SKM-1 treated with dmso at 0.1 percent for 144 hours (cell line): Measurements from ENCODE around the gene NKAPL.

ENCODE experiments used
- DNase-seq: peaks from one replicate; lab custom pipeline; 2025; ENCODE audit not compliant: unreplicated experiment; lab: John Stamatoyannopoulos, UW

Gene NKAPL

DNA sequence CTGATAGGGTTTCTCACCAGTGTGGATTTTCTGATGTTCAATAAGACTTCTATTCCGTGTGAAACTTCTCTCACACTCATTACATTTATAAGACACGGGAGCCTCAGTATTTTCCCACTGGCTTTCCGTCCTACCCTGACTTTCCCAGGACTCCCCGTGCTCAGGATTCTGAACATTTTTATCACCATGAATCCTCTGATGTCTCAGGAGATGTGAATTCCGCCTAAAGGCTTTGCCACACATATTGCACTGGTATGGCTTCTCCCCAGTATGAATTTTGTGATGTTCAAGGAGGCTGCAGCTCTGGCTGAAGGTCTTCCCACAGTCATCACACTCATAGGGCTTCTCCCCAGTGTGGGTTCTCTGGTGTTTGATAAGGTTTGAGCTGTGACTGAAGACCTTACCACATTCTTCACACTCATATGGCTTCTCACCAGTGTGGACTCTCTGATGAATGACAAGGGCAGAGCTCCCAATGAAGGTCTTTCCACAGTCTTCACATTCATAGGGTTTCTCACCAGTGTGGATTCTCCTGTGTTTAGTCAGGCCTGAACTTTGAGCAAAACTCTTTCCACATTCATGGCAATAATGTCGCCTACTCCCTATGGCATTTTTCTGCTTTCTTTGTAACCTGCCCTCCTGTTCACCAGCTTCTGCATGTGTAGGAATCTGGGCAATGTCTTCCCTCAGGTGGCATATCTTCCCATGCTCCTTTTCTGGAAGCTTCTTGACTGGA, 13.7 kb upstream of the NKAPL start:
- DNase-seq = no peak

DNA sequence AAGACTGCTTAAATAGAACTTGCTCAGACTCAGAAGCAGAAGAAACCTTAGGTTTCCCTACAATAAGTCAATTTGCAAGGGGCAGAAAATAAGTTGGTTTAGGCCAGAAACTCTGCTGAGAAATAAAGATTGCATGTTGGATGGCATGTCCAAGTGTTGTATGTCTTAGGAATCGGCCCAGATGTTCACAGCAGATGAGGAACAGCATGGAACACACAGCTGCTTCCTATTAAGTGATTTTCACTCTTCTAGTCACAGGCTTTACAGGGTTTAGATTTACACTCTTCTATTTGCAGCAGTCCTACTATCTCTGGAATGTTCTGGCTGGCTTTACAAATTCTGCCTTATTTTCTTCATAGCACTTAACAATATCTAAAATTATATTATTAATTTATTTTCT, 10.2 kb upstream of the NKAPL start:
- no peak for DNase-seq

DNA sequence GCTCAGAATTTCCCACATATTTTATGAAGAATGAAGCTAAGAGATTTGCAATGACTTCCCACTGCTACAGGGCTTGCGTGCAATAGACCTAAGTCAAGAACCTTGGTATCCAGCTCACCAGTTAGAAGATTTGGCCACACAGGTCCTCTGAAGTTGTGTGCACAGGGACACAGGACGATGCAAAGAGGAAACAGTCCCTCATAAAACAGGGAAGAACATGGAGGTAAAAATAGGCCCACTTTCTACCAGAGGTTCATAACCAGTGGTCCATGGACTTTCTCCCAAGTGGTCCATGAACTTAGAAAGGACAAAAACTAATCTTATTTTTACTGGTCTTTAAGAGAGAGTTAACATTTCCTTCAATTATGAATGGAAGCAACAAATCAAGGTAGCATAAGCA, 8.3 kb upstream of the NKAPL start:
- DNase-seq = no peak

DNA sequence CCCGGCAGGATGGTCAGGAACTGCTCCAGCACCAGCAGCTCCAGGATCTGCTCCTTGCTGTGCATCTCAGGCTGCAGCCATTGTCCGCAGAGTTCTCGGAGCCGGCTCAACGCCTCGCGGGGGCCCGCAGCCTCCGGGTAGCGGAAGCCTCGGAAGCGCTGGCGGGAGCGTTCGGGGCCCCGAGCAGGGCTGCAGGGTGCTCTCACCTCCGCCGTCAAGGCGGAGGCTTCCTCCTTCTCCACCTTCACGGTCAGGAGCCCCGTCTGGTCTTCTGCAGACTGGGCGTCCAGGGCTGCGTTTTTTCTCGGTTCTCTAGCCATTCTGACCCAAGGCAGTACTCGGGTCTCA, 7.5 kb upstream of the NKAPL start:
- no peak for DNase-seq

DNA sequence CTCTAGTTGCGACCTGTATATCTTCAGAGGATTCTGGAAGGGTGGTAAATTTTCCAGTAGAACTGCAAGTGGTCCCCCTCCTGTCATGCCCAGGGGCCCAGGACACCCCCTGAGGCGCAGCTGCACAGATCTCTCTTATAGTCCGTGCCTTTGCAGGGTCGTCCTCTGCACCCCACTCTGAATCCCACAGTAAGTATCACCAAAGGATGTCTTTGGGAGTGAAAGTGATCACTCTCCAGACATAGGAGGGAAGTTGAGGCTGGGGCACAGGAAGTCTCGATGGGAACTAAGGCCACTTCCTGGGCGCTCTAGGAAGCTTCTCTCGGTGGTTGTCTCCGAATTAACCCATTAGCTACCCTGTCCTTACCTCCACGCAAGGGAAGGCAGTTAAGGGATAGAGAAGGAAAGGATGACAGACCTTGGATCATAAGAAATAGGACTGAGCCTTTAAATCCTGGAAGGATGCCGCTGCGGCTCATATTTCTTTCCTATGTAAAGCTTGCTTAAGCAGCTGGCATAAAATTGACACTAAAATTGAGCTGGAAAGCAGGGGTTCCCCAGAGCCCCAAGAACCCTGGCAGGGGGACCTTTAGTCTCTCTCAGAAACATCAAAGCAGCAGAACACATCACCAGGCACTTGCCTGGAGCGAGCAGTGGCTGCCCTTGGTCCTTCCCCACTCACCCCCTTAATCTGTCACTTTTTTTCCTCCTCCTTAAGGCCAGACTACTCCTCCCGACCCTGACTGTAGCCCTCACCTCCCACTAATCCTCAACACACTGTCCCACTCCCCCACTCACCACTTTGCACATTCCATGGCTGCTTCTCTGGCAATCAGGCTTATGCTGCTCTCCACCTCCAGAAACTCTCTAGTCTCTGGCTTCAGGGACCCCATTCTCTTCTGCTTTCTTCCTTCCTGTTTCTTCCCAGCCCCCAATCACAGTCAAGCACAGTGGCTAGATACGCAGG, 6.8 kb upstream of the NKAPL start, which contains the start of gene ZKSCAN4:
Gene ZKSCAN4 (minus strand): TSS at position 261 of the 967 bp plus-strand sequence. CDS start 289 bp downstream, outside the sequence.
- peak; percentile 82 for DNase-seq

DNA sequence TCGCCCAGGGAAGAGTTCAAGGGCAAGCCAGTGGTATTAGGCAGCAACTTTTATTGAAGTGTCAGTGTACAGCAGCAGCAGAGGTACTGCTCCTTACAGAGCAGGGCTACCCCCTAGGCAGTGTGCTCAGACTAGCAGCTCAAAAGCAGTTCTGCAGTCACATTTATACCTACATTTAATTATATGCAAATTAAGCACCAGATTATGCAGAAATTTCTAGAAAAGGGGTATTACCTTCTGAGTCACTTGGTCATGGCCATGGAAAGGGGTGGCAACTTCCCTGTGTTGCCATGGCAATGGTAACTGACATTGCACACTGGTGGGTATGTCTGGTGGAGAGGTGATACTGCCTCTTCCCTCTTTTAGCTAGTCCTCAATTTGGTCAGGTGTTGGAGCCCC, 5.0 kb upstream of the NKAPL start:
- no peak for DNase-seq

DNA sequence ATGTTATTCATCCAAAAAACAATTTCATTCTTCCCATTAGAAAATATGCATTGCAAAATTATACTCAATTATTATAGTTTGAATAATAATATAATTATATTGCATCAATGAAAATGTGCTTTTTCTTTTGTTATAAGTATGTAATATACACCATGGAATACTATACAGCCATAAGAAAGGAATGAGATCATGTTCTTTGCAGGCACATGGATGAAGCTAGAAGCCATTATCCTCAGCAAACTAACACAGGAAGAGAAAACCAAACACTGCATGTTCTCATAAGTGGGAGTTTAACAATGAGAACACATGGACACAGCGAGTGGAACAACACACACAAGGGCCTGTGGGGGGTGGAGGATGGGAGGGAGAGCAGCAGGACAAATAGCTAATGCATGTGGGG, 2.1 kb upstream of the NKAPL start:
- DNase-seq = no peak

DNA sequence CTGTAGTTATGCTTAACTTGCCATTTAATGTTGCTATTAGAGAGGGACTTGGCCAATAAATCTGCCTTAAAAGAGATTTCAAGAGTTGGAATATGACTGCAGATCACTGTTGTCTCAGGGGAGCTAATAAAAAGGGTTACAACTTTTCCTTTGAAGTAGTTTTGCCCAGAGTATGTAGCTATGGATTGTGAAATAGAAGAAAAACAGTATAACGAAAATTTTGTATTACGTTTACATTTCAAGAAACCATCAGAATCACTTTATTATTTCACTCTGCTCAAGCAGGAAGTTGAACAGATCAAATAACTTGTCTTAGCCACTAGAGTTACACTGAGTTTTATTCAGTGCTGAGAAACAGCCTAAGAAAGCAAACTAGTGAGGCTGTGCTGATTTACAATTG, 4.8 kb downstream of the NKAPL start:
- no peak for DNase-seq

DNA sequence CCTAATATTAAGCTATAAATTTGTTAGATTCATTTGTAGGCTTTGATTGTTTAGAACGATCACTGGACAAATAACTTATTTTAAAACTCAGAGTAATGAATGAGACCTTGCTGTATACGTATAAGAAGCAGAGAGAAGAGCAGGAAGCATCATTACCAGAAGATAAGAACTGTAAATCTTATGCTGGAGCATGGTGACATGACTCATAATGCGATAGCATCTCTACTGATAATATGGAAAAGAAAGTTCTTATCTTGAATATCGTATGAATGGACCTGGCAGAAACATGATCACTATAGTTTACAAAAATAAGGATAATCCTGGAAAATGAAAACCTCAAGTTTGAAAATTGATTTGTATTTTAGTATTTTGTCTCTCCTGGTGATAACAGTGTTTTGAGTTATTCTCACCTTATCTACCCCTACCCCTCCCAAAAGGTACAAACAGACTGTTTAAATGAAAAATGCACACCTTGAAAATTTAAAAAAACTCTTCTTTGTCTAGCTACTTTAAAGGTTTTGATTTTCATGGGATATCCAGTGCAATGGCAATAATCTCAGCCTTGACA, 5.8 kb downstream of the NKAPL start:
- no peak for DNase-seq

DNA sequence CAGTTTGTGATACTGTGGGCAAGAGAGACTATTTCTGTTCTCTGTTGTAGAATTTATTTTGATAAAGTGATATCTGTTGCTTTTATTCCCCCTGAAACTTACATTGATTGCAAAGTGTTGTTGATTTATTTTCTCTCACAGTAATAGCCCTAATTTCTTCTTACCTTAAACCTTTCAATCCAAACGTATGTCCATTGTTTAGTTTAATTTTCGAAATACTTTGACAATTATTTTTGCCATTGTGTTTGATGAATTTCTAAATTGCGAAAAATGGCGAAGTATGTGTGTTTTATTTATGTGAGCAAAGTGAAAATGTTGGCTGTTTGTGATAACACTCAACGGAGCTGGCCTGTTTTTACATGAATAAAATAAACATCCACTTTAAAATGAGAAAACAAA, 7.5 kb downstream of the NKAPL start:
- no peak for DNase-seq

DNA sequence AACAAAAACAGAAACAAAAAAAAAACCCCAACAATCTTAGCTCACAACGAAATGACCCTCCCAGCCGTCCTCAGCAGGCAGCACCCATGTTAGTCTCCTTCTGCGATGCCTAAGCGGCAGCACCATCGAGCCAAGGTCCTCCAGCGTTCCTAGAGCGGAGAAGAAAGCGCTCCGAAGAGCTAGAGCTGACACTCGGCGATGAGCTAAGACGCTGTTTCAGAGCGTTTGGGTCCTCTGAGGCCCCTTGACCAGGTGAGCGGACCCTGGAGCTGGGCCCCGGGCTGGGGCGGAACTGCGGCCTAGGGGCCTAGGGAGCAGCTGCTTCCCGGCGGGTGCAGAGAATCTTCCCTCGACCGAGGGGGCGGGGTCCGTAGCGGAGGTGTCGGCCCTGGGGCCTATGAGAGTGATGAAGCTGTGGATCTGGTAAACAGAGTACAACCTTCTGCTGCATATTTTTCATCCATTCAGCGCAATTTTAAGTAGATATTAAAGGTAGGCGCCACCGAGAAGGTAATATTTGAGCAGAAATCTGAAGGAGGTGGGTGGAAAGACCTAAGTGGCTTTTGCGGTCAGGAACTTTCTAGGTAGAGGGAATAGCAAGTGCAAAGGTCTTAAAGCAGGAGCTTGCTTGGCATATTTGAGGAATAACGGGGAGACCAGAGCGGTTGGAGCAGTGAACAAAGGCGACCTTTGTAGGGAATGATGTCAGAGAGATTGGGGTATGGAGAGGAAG, 8.0 kb downstream of the NKAPL start, which contains the start of gene ZSCAN26:
Gene ZSCAN26 (plus strand): TSS at position 182 of the 733 bp plus-strand sequence. CDS start 4,777 bp downstream, outside the sequence.
- peak; percentile 73 for DNase-seq

DNA sequence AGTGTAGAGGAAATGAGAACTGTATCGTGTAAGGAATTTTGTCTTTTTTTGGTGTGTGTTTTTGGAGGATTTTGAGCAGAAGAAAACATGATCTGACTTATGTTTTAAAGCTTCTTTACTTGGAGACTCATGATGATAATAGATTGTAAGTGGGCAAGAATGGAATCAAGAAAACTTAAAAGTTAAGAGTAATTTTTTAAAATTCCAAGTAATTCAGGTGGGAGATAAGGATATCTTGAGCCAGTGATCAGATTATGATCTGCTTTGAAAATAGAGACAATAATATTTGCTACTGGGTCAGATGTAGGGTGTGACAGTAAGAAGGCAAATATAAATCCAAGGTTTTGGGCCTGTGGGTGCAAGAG, 8.6 kb downstream of the NKAPL start:
- DNase-seq = no peak

DNA sequence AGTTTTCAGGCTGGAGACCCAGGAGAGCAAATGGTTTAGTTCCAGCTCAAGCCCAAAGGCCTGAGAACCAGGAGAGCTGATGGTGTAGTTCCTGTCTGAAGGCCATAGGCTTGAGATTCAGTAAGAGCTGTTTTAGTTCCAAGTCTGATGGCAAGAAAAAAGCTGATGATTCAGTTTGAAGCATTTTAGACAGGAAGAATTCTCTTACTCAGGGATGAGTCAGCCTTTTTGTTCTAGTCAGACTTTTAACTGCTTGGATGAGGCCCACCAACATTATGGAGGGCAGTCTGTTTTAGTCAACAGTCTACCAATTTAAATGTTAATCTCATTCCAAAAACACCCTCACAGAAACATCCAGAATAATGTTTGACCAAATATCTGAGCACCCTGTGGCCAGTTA, 10.4 kb downstream of the NKAPL start:
- no peak for DNase-seq

DNA sequence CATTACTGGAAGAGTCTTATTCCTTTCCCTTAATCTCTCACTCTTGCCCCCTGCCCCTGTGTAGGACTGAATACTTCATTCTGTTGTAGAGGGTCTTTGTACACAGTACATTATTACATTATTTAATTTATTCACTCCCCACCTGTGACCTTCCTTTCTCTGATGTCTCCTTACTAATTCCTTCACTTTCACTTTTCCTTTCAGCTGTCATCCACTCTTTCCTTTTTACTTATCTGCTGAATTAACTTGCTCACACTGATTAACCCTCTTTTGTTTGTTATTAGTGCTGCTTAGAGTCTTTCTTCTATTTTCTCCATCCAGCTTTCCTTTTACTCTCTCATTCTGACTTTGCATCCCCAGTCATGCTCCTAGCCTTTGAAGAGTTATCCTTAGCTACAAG, 15.8 kb downstream of the NKAPL start:
- DNase-seq = no peak

DNA sequence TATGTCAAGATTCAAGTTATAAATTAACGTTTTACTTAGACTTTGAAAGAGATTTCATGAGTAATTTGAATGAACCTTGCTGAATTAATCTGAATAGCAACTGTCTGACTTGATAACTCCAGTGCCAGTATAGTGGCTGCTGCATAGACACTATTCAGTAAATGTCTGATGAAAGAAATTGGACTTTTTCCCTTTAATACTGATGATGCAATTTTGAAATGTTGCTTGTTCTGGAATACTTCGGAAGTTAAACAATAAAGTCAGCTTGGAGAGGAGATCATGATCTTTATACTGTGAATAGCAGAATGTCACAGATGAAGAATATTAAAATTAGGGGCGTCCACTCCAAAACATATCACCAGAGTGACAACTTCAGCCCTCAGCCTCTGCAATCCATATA, 18.6 kb downstream of the NKAPL start:
- no peak for DNase-seq

DNA sequence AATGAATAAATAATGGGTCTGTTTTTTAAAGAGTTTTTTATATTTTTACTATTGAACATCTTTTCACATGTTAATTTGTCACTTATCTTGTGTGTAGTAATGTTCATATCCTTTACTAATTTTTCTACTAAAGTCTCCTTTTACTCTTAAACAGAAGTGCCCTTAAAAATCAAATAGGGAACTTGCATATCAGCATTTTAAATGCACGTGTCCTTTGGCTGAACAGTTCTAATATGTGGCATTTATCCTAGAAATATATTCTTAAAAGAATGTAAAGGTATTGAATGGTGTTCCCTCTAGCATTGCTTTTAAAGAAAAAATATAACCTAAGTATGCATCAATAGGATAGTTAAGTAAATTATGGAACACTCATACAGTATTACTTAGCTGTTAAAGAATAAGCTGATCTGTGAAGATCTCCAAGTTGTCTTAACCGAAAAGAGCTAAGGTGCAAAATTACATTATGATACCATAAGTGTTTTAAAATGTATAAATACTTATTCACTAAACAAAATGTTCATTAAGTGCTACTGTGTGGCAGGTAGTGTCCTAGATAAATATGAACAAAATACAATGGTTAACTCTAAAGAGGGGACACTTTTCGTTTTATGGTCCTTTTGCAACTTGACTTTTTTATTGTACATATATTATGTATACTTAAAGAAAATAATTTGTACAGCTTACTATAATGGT, 21.6 kb downstream of the NKAPL start:
- DNase-seq = no peak

DNA sequence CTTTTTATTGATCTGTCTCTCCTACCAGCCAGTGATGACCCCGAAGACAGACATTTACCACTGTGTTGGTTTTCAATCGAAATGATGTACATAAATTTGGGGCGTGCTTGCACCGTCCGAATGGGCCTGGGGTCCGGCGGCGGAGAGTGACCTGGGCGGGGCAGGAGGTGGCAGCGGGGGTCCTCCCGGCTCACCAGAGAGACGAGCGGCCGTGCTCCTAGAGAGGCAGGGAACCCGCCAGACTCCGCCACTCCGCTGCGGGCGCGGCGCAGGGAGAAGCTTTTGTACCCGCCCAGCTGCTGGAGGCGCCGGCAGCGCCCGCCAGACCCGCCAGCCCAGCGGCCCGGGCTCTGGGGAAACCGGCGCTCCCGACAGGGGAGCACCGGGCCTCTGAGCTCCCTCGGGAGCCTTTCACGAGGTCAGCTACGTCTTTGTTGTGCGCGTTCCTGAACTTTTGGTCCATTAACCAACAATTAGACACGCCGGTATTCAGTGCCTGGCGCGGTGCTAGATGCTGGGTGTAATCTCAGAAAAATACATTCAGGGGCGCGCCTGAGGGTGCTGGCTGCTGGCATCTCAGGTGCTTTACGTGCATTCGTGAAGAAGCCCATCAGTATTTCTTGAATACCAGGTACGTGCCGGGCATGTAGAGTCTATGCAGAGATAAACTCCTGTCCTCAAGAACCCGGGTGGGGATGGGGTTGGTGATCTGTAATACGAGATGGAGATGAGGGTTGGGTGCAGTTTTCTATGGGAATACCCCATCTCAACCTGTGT, 22.4 kb downstream of the NKAPL start, which contains the start of gene PGBD1:
Gene PGBD1 (plus strand): TSS at position 285 of the 777 bp plus-strand sequence. CDS start 2,242 bp downstream, outside the sequence.
- peak; percentile 7 for DNase-seq

DNA sequence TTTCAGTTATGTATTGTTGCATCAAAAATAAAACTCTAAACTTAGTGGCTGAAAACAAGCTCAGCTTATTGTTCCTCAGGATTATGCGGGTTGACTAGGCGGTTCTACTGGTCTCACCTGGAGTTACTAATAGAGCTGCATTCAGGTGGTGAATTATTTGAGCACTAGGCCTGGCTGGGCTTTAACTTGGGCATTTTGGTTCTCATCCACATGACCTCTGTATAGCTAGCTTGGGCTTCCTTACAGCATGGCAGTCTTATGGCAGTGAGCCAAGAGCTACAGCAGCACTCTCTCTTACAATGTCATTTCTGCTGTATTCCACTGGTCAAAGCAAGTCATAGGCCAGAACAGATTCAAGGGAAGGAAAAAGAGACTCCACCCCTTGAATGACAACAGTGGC, 23.8 kb downstream of the NKAPL start:
- DNase-seq = no peak

DNA sequence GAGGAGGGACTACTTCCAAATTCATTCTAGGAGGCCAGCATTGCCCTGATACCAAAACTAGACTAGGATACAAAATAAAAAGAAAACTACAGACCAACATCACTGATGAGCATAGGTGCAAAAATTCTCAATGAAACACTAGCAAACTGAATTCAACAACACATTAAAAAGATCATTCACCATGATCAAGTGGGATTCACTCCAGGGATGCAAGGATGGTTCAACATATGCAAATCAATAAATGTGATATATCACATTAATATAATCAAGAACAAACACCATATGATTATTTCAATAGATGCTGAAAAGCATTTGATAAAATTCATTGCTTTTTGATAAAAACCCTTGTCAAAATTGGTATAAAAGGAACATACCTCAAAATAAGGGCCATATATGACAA, 32.5 kb downstream of the NKAPL start:
- no peak for DNase-seq

DNA sequence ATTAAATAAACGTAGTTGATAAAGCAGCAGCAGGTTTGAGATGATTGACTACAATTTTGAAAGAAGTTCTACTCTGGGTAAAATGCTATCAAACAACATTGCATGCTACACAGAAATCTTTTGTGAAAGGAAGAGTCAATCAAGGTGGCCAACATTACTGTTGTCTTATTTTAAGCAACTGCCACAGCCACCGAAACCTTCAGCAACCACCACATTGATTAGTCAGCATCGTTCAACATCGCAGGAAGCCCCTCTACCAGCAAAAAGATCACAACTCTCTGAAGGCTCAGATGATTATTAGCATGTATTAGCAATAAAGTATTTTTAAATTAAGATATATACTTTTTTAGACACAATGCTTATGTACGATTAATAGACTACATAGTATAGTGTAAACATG, 36.2 kb downstream of the NKAPL start:
- DNase-seq = no peak
